Activated naive CD4-positive, alpha-beta T cell treated with anti-CD3 and anti-CD28 coated beads, Interleukin-2, amount 50 U/mL, for 16 hours (primary cell): Measurements from ENCODE around the gene TOMM7.
"Not testable (repeated sequence)": the region's sequence is repeated elsewhere in the genome, so short reads cannot be mapped to it uniquely, and the experiment has no call there.

ENCODE experiments used
- DNase-seq: peaks from one replicate; pipeline ENCODE4 v3.0.0-alpha.2; 2020

TOMM7 gene

DNA sequence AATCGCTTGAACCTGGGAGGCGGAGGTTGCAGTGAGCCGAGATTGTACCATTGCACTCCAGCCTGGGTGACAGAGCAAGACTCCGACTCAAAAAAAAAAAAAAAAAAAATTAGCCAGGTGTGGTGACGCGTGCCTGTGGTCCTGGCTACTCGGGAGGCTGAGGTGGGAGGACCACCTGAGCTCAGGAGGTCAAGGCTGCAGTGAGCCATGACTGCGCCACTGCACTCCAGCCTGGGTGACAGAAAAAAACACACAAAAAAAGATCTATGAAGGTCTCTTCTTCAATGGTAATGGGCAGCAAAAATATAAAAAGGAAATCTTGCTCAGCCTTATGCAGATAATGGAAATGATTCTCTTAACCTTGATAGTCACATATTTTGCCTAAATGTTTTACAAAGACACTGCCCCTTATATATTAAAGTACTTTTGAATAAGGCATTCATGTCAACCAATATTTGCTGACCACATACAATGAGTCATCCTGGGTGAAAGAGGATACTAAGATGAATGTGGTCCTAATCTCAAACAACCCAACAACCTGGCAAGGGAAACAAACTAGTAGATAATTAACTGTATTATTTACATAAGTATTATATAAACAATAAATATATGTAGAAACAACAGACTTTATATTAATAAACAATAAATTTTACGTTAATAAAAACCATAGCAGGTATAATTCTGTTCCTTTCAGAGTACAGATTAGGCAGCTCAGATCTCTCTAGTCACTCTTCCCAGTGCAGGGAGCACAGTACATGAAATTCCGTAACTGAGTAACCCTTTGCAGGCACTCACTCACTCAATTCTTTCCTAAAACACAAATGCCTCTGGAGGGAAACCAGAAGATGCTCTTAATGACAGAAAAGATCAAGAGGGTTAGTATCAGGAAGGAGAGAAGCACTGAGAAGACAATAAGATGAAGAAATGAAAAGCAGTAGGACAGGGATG is 8.1 kb downstream of the TOMM7 start:
- no peak for DNase-seq

GRCh38 chr7:22812353-22812752 is 10.3 kb downstream of the TOMM7 start:
- no peak for DNase-seq

GRCh38 chr7:22811746-22812280 is 10.8 kb downstream of the TOMM7 start:
- no peak for DNase-seq

DNA sequence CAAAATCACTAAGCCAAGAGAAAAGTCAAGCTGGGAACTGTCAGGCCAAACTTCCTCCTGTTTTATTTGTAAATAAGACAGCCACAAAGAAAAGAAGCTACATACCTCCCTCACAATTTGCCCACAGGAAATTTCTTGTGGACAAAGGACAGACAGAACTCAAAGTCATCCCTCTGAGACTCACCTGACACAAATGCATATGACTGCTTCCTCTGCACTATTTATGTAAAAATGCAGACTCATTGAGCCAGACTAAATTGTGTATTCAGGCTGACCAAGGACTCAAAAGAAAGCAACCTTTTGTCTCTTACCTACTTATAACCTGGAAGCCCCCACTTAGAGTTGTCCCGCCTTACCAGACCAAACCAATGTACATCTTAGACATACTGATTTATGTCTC is 11.8 kb downstream of the TOMM7 start:
- no peak for DNase-seq

GRCh38 chr7:22809902-22810642 is 12.6 kb downstream of the TOMM7 start:
- DNase-seq: no peak

DNA sequence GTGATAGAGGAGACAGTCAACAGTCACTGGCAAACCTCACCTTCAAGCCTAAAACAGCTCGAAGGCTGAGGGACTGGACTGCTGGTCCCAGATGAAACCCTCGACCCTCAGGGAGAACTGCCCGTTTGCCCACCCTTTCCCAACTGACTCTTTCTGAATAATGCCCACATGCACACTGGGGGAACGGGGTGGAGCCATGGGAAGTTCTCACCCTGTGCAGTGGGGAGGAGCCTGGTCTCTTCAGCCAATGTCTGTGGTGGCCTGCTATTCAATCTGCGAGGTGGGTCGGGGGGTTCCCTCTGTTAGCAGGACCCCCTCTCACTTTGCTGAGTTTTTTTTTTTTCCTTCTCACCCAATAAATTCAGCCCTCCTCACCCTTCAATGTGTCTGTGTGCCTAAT is 14.5 kb downstream of the TOMM7 start:
- DNase-seq: no peak

- no peak for DNase-seq
Observed at GRCh38 chr7:22806752-22807151, 15.9 kb downstream of the TOMM7 start.

GRCh38 chr7:22805227-22805626 is 17.4 kb downstream of the TOMM7 start:
- no peak for DNase-seq

GRCh38 chr7:22802831-22803230 is 19.8 kb downstream of the TOMM7 start:
- DNase-seq: not testable (repeated sequence)

DNA sequence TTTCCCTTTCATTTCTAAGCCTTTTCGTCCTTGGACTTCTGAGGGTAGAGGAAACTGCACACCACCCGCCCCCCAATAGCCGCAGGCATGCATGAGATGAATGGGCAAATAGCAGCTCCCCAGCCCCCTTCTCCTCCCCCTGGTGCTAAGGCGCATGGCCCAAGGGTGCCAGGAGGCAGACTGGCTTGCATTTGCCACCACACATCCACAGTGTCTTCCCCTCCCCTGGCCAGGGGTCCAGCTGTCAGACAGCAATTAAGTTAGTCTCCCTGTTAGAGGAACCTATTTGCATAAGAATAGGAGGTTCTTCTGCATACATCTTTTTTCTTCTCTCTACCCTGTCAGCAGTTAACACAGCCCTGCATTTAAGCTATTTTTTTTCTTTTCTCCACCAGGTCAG is 20.2 kb downstream of the TOMM7 start:
- DNase-seq: no peak

GRCh38 chr7:22801912-22802311 is 20.7 kb downstream of the TOMM7 start:
- no peak for DNase-seq

GRCh38 chr7:22799633-22800032 is 23.0 kb downstream of the TOMM7 start:
- DNase-seq: no peak

GRCh38 chr7:22793593-22794462 is 28.8 kb downstream of the TOMM7 start:
- no peak for DNase-seq

DNA sequence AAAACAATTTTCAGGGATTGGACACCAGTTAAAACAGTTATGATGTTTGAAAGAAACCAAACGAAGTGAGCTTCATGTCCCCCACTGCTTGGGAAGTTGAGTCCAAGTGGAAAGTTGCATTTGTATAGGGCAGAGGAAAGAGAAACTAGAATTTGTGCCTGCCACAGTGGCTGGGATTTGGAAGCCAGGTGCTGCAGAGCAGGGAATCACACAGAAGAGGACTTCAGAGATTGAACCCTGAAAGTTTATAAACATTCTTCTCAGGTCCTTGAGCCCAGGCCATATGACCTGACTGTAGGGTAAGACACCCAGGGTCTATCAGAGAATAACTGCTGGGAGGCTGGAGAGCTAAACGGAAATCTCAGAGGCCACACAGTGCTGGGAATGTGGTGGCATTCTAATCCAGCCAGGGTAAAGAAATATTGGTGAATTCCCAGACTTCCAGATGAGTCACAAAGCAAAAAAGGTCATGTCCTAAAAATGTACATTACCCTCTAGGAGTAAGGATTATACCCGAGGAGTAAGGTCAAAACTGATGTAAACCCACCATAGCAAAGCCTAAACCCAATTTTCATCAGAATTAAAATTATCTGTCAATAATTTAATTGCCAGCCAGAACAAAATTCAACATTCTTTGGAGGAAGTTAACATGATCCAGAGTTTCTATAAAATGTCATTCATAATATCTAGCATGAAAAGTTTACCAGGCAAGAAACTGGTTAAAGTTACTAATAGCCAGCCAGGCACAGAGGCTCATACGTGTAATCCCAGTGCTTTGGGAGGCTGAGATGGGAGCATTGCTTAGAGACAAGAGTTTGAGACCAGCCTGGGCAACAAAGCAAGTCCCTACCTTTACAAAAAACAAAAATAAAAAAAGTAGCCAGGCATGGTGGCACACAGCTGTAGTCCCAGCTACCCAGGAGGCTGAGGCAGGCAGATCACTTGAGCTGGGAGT is 31.2 kb downstream of the TOMM7 start:
- DNase-seq: no peak

DNA sequence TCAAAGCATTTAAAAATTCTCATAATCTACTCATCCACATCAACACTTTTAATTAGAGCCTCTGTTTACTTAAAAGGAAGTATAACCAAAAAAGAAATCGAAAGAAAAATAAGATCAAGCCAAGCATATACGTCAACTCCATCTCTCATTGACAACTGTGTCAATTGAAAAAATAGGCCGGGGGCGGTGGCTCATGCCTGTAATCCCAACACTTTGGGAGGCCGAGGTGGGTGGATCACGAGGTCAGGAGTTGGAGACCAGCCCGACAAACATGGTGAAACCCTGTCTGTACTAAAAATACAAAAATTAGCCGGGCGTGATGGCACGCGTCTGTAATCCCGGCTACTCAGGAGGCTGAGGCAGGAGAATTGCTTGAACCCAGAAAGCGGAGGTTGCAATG is 32.0 kb downstream of the TOMM7 start:
- DNase-seq: not testable (repeated sequence)

DNA sequence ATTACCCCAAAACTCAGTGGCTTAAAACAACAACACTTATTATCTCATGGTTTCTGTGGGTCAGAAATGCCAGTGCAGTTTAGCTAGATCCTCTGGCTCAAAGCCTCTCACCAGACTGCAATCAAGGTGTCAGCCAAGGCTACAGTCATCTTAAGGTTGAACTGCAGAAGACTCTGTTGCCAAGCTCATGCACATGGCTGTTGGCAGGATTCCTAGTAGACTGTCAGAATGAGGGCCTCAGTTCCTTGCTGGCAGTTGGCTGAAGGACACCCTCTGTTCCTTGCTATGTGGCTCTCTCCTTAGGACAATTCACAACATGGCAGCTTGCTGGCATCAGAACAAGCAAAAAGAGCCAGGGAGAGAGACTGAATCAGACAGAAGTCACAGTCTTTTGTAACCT is 34.7 kb downstream of the TOMM7 start:
- no peak for DNase-seq

GRCh38 chr7:22786290-22786932 is 36.2 kb downstream of the TOMM7 start:
- no peak for DNase-seq

DNA sequence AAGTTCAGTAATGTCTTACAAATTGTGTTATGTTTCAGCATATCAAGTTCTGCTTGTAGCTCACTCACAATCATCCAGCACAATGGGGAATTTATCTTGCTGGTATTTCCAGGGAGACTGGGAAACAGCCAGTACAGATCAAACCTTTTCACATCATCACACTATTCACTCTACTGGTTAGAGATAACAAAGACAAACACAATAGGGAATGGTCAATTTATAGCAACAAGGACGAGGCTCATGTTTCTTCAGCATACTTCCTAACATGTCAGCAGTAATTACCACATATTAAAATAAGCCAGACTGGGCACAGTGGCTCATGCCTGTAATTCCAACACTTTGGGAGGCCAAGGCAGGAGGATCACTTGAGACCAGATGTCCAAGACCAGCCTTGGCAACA is 38.3 kb downstream of the TOMM7 start:
- no peak for DNase-seq

GRCh38 chr7:22783421-22783820 is 39.2 kb downstream of the TOMM7 start:
- no peak for DNase-seq

DNA sequence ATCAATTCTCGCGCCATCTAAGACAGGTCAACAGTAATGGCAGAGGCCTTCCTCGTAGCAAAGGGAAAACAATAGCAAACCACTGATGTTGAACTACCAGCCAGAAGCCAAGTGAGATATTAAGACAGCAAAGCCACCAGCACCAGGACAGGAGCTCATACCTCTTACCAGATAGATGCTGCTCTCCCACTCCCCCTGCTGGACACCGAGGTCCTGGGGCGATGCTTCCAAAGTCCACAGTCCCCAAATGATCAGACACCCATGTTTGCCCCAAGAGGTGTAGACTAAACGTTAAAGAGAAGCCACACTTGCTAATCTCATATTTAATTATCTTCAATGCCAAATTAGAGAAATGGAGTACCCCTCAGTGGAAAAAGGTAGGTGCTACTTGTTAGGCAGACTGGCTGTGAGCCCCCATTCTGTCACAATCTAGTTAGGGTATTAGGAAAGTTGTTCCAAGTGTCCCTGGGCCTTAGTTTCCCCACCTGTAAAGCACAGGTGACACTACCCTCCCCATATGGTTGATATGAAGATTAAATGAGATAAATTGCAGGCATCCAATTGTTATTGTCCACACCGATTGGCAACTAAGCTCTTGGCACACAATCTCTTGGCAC is 39.9 kb downstream of the TOMM7 start:
- peak; percentile 80 for DNase-seq
